K562 (cell line): Measurements from ENCODE around the gene CYP2W1. TPM values are rescaled to one million over a fixed set of nuclear protein-coding genes. Genes with fewer than 3 reads are reported as not detected.

ENCODE experiments used
- microRNA counts: library from miRNA; unstranded; fragments of <30 nt; microRNA quantifications from one replicate; lab custom pipeline; 2016
- microRNA-seq: library from miRNA; unstranded; fragments of <30 nt; microRNA quantifications from one replicate; pipeline ENCODE4, GENCODE V29; 2018; ENCODE audit warnings: borderline microRNAs expressed
- polyA plus RNA-seq, 8 experiments: library from polyadenylated mRNA; depleted of rRNA in 4 of 8; stranded (reverse) in 5 of 8; unstranded in 3 of 8; fragments of >200 nt; fragmentation: Nextera tagmentation in 2 of 8; fragmentation: Illumina TruSeq in 1 of 8; extraction: Ambion mirVana in 2 of 8; extraction: Trizol in 1 of 8; gene quantifications; 2 replicates each; pipeline versions ENCODE4 v1.2.1 to v1.2.3, GENCODE V29; 2011 to 2014; ENCODE audit warnings: inconsistent platforms in 1 of 8, missing spikeins in 1 of 8
- small RNA-seq: library from RNA; depleted of rRNA; stranded (forward); fragments of <200 nt; gene quantifications from one replicate; pipeline ENCODE3, GENCODE V24; 2014
- total RNA-seq, 7 experiments: library from RNA; depleted of rRNA in 6 of 7; stranded (reverse); fragments of >200 nt in 6 of 7; fragmentation: Illumina TruSeq in 2 of 7; extraction: Trizol in 2 of 7; gene quantifications; 2 replicates each; pipeline versions ENCODE4 v1.2.1 to v1.2.3, GENCODE V29; 2011 to 2021; ENCODE audit warnings: low replicate concordance in 1 of 7

CYP2W1 gene
- total and polyA plus RNA-seq, 9 of the 15 experiments (the other 6 are each of a cell fraction or from before 2014, with no cell fraction given): not detected

MicroRNAs encoded within 50 kb of the gene (microRNA counts, 767-probe panel; counts per million panel counts)
- microRNA hsa-miR-339-3p (lab: Ali Mortazavi, UCI): not detected
- 2,751 counts per million, percentile 66 among the panel's probes with 10 or more counts for microRNA hsa-miR-339-5p (lab: Ali Mortazavi, UCI)

Small RNA genes within 50 kb of the gene (microRNA-seq; reads per million reads assigned to microRNA genes)
- 1,522 reads per million, percentile 94 among the genes with 10 or more reads in this experiment for gene MIR339

Small RNA genes within 50 kb of the gene (small RNA-seq; reads per million reads assigned to genes)
- 66.3 reads per million, percentile 98 among the genes with 10 or more reads in this experiment for gene MIR339

Other genes starting within 250 kb of the CYP2W1 start
Only the 7 nearest of the 8 such genes appear.
- 80.5 and 86.7 TPM in 2 replicates for gene SUN1, start 150.7 kb upstream of the CYP2W1 start, total RNA-seq (2014; rRNA removed)
- 38.9 and 42.3 TPM in 2 replicates for gene SUN1, start 150.7 kb upstream of the CYP2W1 start, total RNA-seq (2014; rRNA removed; fragmentation: Illumina TruSeq; extraction: Trizol)
- gene SUN1, start 150.7 kb upstream of the CYP2W1 start, total RNA-seq (2015; rRNA removed; fragmentation: Illumina TruSeq; extraction: Trizol): 49.2 and 53.5 TPM in 2 replicates
- 81.9 and 101 TPM in 2 replicates for gene SUN1, start 150.7 kb upstream of the CYP2W1 start, total RNA-seq (2021)
- gene SUN1, start 150.7 kb upstream of the CYP2W1 start, polyA plus RNA-seq (2011; rRNA removed): 132 and 143 TPM in 2 replicates
- gene SUN1, start 150.7 kb upstream of the CYP2W1 start, polyA plus RNA-seq (2014; fragmentation: Illumina TruSeq; extraction: Trizol): 62.3 and 88.2 TPM in 2 replicates
- gene SUN1, start 150.7 kb upstream of the CYP2W1 start, polyA plus RNA-seq (2014; fragmentation: Nextera tagmentation; extraction: Ambion mirVana): 10 to 100 TPM; 36.8 TPM
- gene SUN1, start 150.7 kb upstream of the CYP2W1 start, polyA plus RNA-seq (2014; rRNA removed): 105 and 119 TPM in 2 replicates
- gene GET4, start 106.6 kb upstream of the CYP2W1 start, total RNA-seq (2014; rRNA removed): 111 and 135 TPM in 2 replicates
- gene GET4, start 106.6 kb upstream of the CYP2W1 start, total RNA-seq (2014; rRNA removed; fragmentation: Illumina TruSeq; extraction: Trizol): 13.0 and 15.7 TPM in 2 replicates
- gene GET4, start 106.6 kb upstream of the CYP2W1 start, total RNA-seq (2015; rRNA removed; fragmentation: Illumina TruSeq; extraction: Trizol): 37.9 and 40.4 TPM in 2 replicates
- gene GET4, start 106.6 kb upstream of the CYP2W1 start, total RNA-seq (2021): 83.3 and 89.9 TPM in 2 replicates
- gene GET4, start 106.6 kb upstream of the CYP2W1 start, polyA plus RNA-seq (2011; rRNA removed): 45.0 and 45.4 TPM in 2 replicates
- gene GET4, start 106.6 kb upstream of the CYP2W1 start, polyA plus RNA-seq (2014; fragmentation: Illumina TruSeq; extraction: Trizol): 33.2 and 48.4 TPM in 2 replicates
- gene GET4, start 106.6 kb upstream of the CYP2W1 start, polyA plus RNA-seq (2014; fragmentation: Nextera tagmentation; extraction: Ambion mirVana): 1 to 10 TPM in 1 of 2 experiments, under 1 TPM in 1; 0.99 to 2.0 TPM
- 122 and 151 TPM in 2 replicates for gene GET4, start 106.6 kb upstream of the CYP2W1 start, polyA plus RNA-seq (2014; rRNA removed)
- gene ADAP1, start 28.5 kb upstream of the CYP2W1 start, total RNA-seq (2014; rRNA removed): 0.27 and 0.41 TPM in 2 replicates
- not detected in 2 replicates for gene ADAP1, start 28.5 kb upstream of the CYP2W1 start, total RNA-seq (2014; rRNA removed; fragmentation: Illumina TruSeq; extraction: Trizol)
- gene ADAP1, start 28.5 kb upstream of the CYP2W1 start, total RNA-seq (2015; rRNA removed; fragmentation: Illumina TruSeq; extraction: Trizol): 0.26 and 0.58 TPM in 2 replicates
- gene ADAP1, start 28.5 kb upstream of the CYP2W1 start, total RNA-seq (2021): 0.47 and 0.54 TPM in 2 replicates
- gene ADAP1, start 28.5 kb upstream of the CYP2W1 start, polyA plus RNA-seq (2011; rRNA removed): 1.1 and 1.4 TPM in 2 replicates
- 0.68 TPM in 2 replicates for gene ADAP1, start 28.5 kb upstream of the CYP2W1 start, polyA plus RNA-seq (2014; fragmentation: Illumina TruSeq; extraction: Trizol)
- not detected for gene ADAP1, start 28.5 kb upstream of the CYP2W1 start, polyA plus RNA-seq (2014; fragmentation: Nextera tagmentation; extraction: Ambion mirVana)
- gene ADAP1, start 28.5 kb upstream of the CYP2W1 start, polyA plus RNA-seq (2014; rRNA removed): 0.36 and 0.40 TPM in 2 replicates
- gene COX19, start 7.6 kb upstream of the CYP2W1 start, total RNA-seq (2014; rRNA removed): 7.9 and 11.7 TPM in 2 replicates
- gene COX19, start 7.6 kb upstream of the CYP2W1 start, total RNA-seq (2014; rRNA removed; fragmentation: Illumina TruSeq; extraction: Trizol): 9.8 and 11.9 TPM in 2 replicates
- 8.6 and 9.4 TPM in 2 replicates for gene COX19, start 7.6 kb upstream of the CYP2W1 start, total RNA-seq (2015; rRNA removed; fragmentation: Illumina TruSeq; extraction: Trizol)
- 10.2 and 10.5 TPM in 2 replicates for gene COX19, start 7.6 kb upstream of the CYP2W1 start, total RNA-seq (2021)
- 7.3 and 8.1 TPM in 2 replicates for gene COX19, start 7.6 kb upstream of the CYP2W1 start, polyA plus RNA-seq (2011; rRNA removed)
- 6.0 and 6.1 TPM in 2 replicates for gene COX19, start 7.6 kb upstream of the CYP2W1 start, polyA plus RNA-seq (2014; fragmentation: Illumina TruSeq; extraction: Trizol)
- 1 to 10 TPM; 5.2 to 5.9 TPM for gene COX19, start 7.6 kb upstream of the CYP2W1 start, polyA plus RNA-seq (2014; fragmentation: Nextera tagmentation; extraction: Ambion mirVana)
- 10.4 and 11.1 TPM in 2 replicates for gene COX19, start 7.6 kb upstream of the CYP2W1 start, polyA plus RNA-seq (2014; rRNA removed)
- 0.41 and 1.3 TPM in 2 replicates for gene GPR146, start 61.4 kb downstream of the CYP2W1 start, total RNA-seq (2014; rRNA removed)
- 0.22 and 0.45 TPM in 2 replicates for gene GPR146, start 61.4 kb downstream of the CYP2W1 start, total RNA-seq (2014; rRNA removed; fragmentation: Illumina TruSeq; extraction: Trizol)
- 0.40 and 0.68 TPM in 2 replicates for gene GPR146, start 61.4 kb downstream of the CYP2W1 start, total RNA-seq (2015; rRNA removed; fragmentation: Illumina TruSeq; extraction: Trizol)
- gene GPR146, start 61.4 kb downstream of the CYP2W1 start, total RNA-seq (2021): 1.9 and 2.6 TPM in 2 replicates
- gene GPR146, start 61.4 kb downstream of the CYP2W1 start, polyA plus RNA-seq (2011; rRNA removed): 2.5 and 3.6 TPM in 2 replicates
- 0.46 and 0.64 TPM in 2 replicates for gene GPR146, start 61.4 kb downstream of the CYP2W1 start, polyA plus RNA-seq (2014; fragmentation: Illumina TruSeq; extraction: Trizol)
- not detected for gene GPR146, start 61.4 kb downstream of the CYP2W1 start, polyA plus RNA-seq (2014; fragmentation: Nextera tagmentation; extraction: Ambion mirVana)
- gene GPR146, start 61.4 kb downstream of the CYP2W1 start, polyA plus RNA-seq (2014; rRNA removed): 0.67 and 1.8 TPM in 2 replicates
- 0.08 and 0.09 TPM in 2 replicates for gene GPER1, start 104.9 kb downstream of the CYP2W1 start, total RNA-seq (2014; rRNA removed)
- gene GPER1, start 104.9 kb downstream of the CYP2W1 start, total RNA-seq (2014; rRNA removed; fragmentation: Illumina TruSeq; extraction: Trizol): not detected in 2 replicates
- 0.04 TPM in 1 of 2 replicates, not detected in the other for gene GPER1, start 104.9 kb downstream of the CYP2W1 start, total RNA-seq (2015; rRNA removed; fragmentation: Illumina TruSeq; extraction: Trizol)
- 0.11 TPM in 1 of 2 replicates, not detected in the other for gene GPER1, start 104.9 kb downstream of the CYP2W1 start, total RNA-seq (2021)
- 0.08 and 0.14 TPM in 2 replicates for gene GPER1, start 104.9 kb downstream of the CYP2W1 start, polyA plus RNA-seq (2011; rRNA removed)
- gene GPER1, start 104.9 kb downstream of the CYP2W1 start, polyA plus RNA-seq (2014; fragmentation: Illumina TruSeq; extraction: Trizol): not detected in 2 replicates
- gene GPER1, start 104.9 kb downstream of the CYP2W1 start, polyA plus RNA-seq (2014; fragmentation: Nextera tagmentation; extraction: Ambion mirVana): not detected
- not detected in 2 replicates for gene GPER1, start 104.9 kb downstream of the CYP2W1 start, polyA plus RNA-seq (2014; rRNA removed)
- gene ZFAND2A, start 177.0 kb downstream of the CYP2W1 start, total RNA-seq (2014; rRNA removed): 19.9 and 23.1 TPM in 2 replicates
- 16.6 and 16.8 TPM in 2 replicates for gene ZFAND2A, start 177.0 kb downstream of the CYP2W1 start, total RNA-seq (2014; rRNA removed; fragmentation: Illumina TruSeq; extraction: Trizol)
- gene ZFAND2A, start 177.0 kb downstream of the CYP2W1 start, total RNA-seq (2015; rRNA removed; fragmentation: Illumina TruSeq; extraction: Trizol): 20.0 and 21.2 TPM in 2 replicates
- gene ZFAND2A, start 177.0 kb downstream of the CYP2W1 start, total RNA-seq (2021): 20.6 and 22.3 TPM in 2 replicates
- 31.7 and 33.7 TPM in 2 replicates for gene ZFAND2A, start 177.0 kb downstream of the CYP2W1 start, polyA plus RNA-seq (2011; rRNA removed)
- gene ZFAND2A, start 177.0 kb downstream of the CYP2W1 start, polyA plus RNA-seq (2014; fragmentation: Illumina TruSeq; extraction: Trizol): 21.5 and 26.1 TPM in 2 replicates
- gene ZFAND2A, start 177.0 kb downstream of the CYP2W1 start, polyA plus RNA-seq (2014; fragmentation: Nextera tagmentation; extraction: Ambion mirVana): 10 to 100 TPM; 54.3 to 56.8 TPM
- 26.2 and 27.3 TPM in 2 replicates for gene ZFAND2A, start 177.0 kb downstream of the CYP2W1 start, polyA plus RNA-seq (2014; rRNA removed)